CD4-positive, alpha-beta memory T cell (primary cell): ENCODE measurements around the gene ZBTB37. TPM values are rescaled to one million over a fixed set of nuclear protein-coding genes. Genes with fewer than 3 reads are reported as not detected.

Experiments used
- CTCF ChIA-PET: fragments of 350-600 bp; sonication (Branson Sonifier 250); formaldehyde crosslinking; loops from one replicate; lab custom pipeline; 2021; ENCODE audit warnings: inconsistent platforms; ENCODE audit not compliant: partially characterized antibody; lab: Charles Lee
- POLR2A ChIA-PET: fragments of 350-600 bp; sonication (Branson Sonifier 250); formaldehyde crosslinking; loops from one replicate; lab custom pipeline; 2021; ENCODE audit not compliant: partially characterized antibody; lab: Charles Lee
- DNase-seq, 5 donors: peaks; one replicate each; pipeline versions ENCODE4 v3.0.0 to v3.0.0-alpha.2; 2020 to 2022; ENCODE audit warnings: mixed read lengths in 1 of 5
- H3K27ac ChIP-seq: one replicate; pipeline ENCODE4 v1.7.0; 2013; ENCODE audit warnings: low read depth, low read length
- H3K27me3 ChIP-seq: 2 replicates; pipeline ENCODE4 v1.7.0; 2013; ENCODE audit warnings: mild to moderate bottlenecking, low read length, moderate library complexity; ENCODE audit not compliant: insufficient read depth
- H3K36me3 ChIP-seq: 2 replicates; pipeline ENCODE4 v1.7.0; 2013; ENCODE audit warnings: mild to moderate bottlenecking, low read length, moderate library complexity; ENCODE audit not compliant: insufficient read depth
- H3K4me1 ChIP-seq: 2 replicates; pipeline ENCODE4 v1.7.0; 2013; ENCODE audit warnings: mild to moderate bottlenecking, low read length, moderate library complexity; ENCODE audit not compliant: insufficient read depth
- H3K4me3 ChIP-seq, 2 donors: one replicate each; pipeline ENCODE4 v1.7.0; 2013; ENCODE audit warnings: low read length in 2 of 2, mild to moderate bottlenecking in 1 of 2
- H3K9me3 ChIP-seq, 2 donors: one replicate each; pipeline ENCODE4 v1.7.0; 2013; ENCODE audit warnings: low read length in 2 of 2, control low read depth in 1 of 2; ENCODE audit not compliant: control insufficient read depth in 1 of 2
- H3K27ac Mint-ChIP-seq, 7 donors: one replicate each; pipeline ENCODE4 v1.8.0; 2020 to 2021; ENCODE audit warnings: mixed read lengths in 7 of 7, mild to moderate bottlenecking in 6 of 7, inconsistent platforms in 3 of 7, moderate library complexity in 3 of 7
- H3K27me3 Mint-ChIP-seq, 2 donors: one replicate each; pipeline ENCODE4 v1.8.0; 2020 to 2021; ENCODE audit warnings: mixed read lengths in 2 of 2
- H3K36me3 Mint-ChIP-seq, 2 donors: one replicate each; pipeline ENCODE4 v1.8.0; 2020 to 2021; ENCODE audit warnings: mixed read lengths in 2 of 2, inconsistent platforms in 1 of 2, mild to moderate bottlenecking in 1 of 2
- H3K4me1 Mint-ChIP-seq, 4 donors: one replicate each; pipeline ENCODE4 v1.8.0; 2020 to 2021; ENCODE audit warnings: mixed read lengths in 4 of 4, mild to moderate bottlenecking in 1 of 4
- H3K4me3 Mint-ChIP-seq, 8 donors: one replicate each; pipeline ENCODE4 v1.8.0; 2020 to 2021; ENCODE audit warnings: mixed read lengths in 8 of 8, mild to moderate bottlenecking in 7 of 8, moderate library complexity in 6 of 8, inconsistent platforms in 3 of 8
- H3K9me3 Mint-ChIP-seq, 8 donors: one replicate each; pipeline ENCODE4 v1.8.0; 2020 to 2021; ENCODE audit warnings: mixed read lengths in 8 of 8, mild to moderate bottlenecking in 5 of 8, inconsistent platforms in 3 of 8, moderate library complexity in 1 of 8
- intact Hi-C: fragments of 100-400 bp; cut with micrococcal nuclease; formaldehyde crosslinking; loops from one replicate; pipeline ENCODE4 v1.15.1; 2023
- polyA plus RNA-seq, 2 donors: library from polyadenylated mRNA; unstranded; fragments of 300-500 nt; fragmentation: Illumina TruSeq; gene quantifications; one replicate each; pipeline ENCODE4 v1.2.3, GENCODE V29; 2021
- total RNA-seq, 2 experiments: library from RNA; stranded (reverse); gene quantifications; one replicate each; pipeline ENCODE4 v1.2.3, GENCODE V29; 2021

ZBTB37 gene
- total and polyA plus RNA-seq, 4 experiments from 2014 or later = 0.95 to 26.5 (median 13.2) TPM

DNA sequence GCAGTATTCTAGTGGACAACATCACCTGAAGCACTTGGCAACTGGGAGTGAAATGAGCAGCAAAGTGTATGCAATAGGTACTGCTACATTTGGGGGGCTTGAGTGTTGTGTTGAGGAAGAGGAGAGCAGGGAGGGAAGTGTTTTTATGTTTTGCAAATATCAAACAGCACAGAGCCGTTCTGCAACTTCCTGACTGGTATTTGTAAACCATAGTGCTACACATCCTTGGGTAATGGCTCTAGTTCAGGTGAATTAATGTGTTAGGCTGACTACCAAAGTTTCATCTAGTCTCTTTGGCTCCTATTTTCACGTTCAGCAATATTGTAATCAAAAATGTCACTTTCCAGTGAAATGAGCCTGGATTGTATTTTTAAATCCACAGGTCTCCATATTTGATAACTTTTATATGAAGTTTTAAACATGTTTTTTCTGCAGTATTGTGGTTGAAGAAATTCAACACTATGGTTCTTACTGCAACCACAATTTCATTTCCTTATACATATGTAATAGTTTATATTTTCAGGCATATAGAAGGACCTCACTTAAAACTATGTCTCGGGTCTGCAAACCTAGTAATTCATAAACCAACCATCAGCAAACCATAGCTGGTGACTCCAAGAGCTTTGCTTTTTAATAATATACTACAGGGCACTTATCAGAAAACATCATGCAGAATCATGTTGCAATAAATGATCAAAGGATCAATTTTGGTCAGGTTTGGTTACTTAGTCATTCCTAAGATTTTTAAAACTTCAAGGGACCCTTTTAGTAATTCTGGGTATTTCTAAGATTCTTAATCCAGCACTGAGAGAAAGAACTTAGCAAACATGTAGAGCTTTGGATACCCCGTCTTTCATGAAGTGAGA is 18.8 kb downstream of the ZBTB37 start:
- CTCF ChIA-PET = no interaction called here
- no peak for DNase-seq
- H3K27me3 ChIP-seq = no peaks in the 10 kb centered on the region
- H3K36me3 ChIP-seq = peaks cover 16% of the 10 kb centered on the region
- Mint-ChIP-seq H3K36me3 (peaks cover 52 to 58% of the 10 kb centered on the region in 2 donors), H3K27me3 (no peaks in the 10 kb centered on the region), H3K4me1 (peaks cover 7 to 20% (median 14%) of the 10 kb centered on the region in 4 donors), H3K27ac (no peak overlapping the region), H3K9me3 (no peaks in the 10 kb centered on the region), H3K4me3 (peak overlapping the region in 1 of 8 donors; percentile 36)
- intact Hi-C loops = no loop called here
- no peak overlapping the region for H3K27ac ChIP-seq
- no peak overlapping the region for H3K4me3 ChIP-seq
- H3K4me1 ChIP-seq = no peaks in the 10 kb centered on the region
- POLR2A ChIA-PET = interaction anchor here (0.6 to 0.9 kb wide), 2 partner anchors 18 to 128 kb away, joined by 3 to 4 read pairs; partner anchors contain the start of gene ZBTB37
- no peaks in the 10 kb centered on the region for H3K9me3 ChIP-seq

DNA sequence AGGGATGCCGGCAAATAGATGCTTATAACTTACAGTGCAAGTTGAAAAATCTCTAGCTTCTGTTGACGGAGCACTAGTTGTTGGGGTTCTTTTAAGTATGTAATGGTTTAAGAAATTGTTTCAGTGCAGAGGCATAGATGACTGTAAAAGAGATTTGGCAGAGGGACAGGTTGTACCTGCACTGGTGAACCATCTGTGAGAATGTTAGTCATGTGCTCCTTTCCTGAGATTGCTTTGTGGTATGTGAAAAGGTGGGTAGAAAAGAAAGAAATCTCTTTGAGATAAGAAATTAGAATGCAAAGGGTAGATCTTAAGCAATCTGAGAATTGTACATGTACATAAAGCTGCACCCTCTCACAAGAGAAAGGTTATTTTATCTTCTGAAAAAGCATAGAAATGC is 19.4 kb downstream of the ZBTB37 start:
- no peak overlapping the region for H3K27ac Mint-ChIP-seq
- H3K9me3 ChIP-seq = no peaks in the 10 kb centered on the region

DNA sequence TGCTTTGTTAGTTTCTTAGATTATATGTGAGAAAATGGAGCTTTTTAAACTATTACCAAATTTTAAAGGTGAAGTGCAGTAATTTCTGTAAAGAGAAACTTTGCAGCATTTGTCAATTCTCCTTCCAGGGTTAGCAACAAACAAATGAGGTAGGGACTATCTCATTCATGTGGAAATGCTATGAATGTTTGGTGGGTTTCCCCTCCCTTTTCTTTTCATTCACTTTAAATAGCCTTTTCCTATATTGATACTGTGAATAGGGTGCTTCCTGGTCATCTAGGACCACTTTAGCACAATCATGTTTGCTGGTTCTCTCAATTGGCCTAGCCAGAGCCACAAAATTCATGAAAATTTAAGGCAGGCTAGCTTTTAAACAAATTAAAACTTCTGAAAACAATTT is 20.6 kb downstream of the ZBTB37 start:
- Histone ChIP-seq H3K4me3 (no peak overlapping the region), H3K36me3 (peaks cover 16% of the 10 kb centered on the region), H3K27me3 (no peaks in the 10 kb centered on the region), H3K9me3 (no peaks in the 10 kb centered on the region), H3K4me1 (no peaks in the 10 kb centered on the region), H3K27ac (no peak overlapping the region)
- Mint-ChIP-seq H3K4me1 (peaks cover 7 to 20% (median 14%) of the 10 kb centered on the region in 4 donors), H3K36me3 (peaks cover 63 to 67% of the 10 kb centered on the region in 2 donors), H3K9me3 (no peaks in the 10 kb centered on the region), H3K27ac (no peak overlapping the region), H3K4me3 (no peak overlapping the region), H3K27me3 (no peaks in the 10 kb centered on the region)
- POLR2A ChIA-PET = no interaction called here
- no peak for DNase-seq
- CTCF ChIA-PET = no interaction called here
- intact Hi-C loops = no loop called here

More for the DNA sequence above, 19.4 kb downstream of the ZBTB37 start:
- CTCF ChIA-PET = no interaction called here
- Mint-ChIP-seq H3K36me3 (peaks cover 57 to 64% of the 10 kb centered on the region in 2 donors), H3K27me3 (no peaks in the 10 kb centered on the region), H3K4me1 (peaks cover 7 to 20% (median 14%) of the 10 kb centered on the region in 4 donors), H3K4me3 (no peak overlapping the region), H3K9me3 (no peaks in the 10 kb centered on the region)
- Histone ChIP-seq H3K27me3 (no peaks in the 10 kb centered on the region), H3K4me1 (no peaks in the 10 kb centered on the region), H3K27ac (no peak overlapping the region), H3K4me3 (no peak overlapping the region), H3K36me3 (peaks cover 16% of the 10 kb centered on the region)
- POLR2A ChIA-PET = interaction anchor here (0.6 to 0.9 kb wide), 2 partner anchors 19 to 128 kb away, joined by 3 to 4 read pairs; partner anchors contain the start of gene ZBTB37
- intact Hi-C loops = no loop called here
- DNase-seq = no peak

DNA sequence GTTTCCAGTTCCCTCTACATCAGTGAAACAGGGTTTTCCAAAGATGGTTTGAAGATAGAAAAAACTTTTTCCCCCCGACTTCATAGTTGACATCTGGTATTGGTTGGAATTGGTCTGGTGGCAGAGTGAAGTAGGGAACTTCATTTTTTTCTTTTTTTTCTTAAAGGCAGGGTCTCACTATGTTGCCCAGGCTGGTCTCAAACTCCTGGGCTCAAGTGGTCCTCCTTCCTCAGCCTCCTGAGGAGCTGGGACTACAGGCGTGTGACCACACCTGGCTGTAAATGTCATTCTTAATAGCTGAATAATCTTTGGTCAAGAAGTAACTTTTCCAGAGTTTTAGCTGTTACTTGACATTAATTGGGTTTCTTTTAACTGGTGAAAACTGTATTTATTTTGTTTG is 21.7 kb downstream of the ZBTB37 start:
- DNase-seq = no peak
- CTCF ChIA-PET = interaction anchor here (1.0 kb wide), 1 partner anchor 22 kb away, joined by 4 read pairs; the partner anchor contains the start of genes GAS5 and ZBTB37
- H3K27ac ChIP-seq = no peak overlapping the region
- no peaks in the 10 kb centered on the region for H3K4me1 ChIP-seq
- H3K36me3 ChIP-seq = peaks cover 16% of the 10 kb centered on the region
- peaks cover 65 to 76% of the 10 kb centered on the region in 2 donors for H3K36me3 Mint-ChIP-seq
- no peaks in the 10 kb centered on the region for H3K27me3 Mint-ChIP-seq
- intact Hi-C loops = no loop called here
- peaks cover 9 to 20% (median 15%) of the 10 kb centered on the region in 4 donors for H3K4me1 Mint-ChIP-seq
- POLR2A ChIA-PET = interaction anchor here (1.3 kb wide), 1 partner anchor 20 kb away, joined by 3 read pairs; no protein-coding TSS in a partner anchor
- H3K27ac Mint-ChIP-seq = peak overlapping the region in 1 of 7 donors; percentile 14
- no peaks in the 10 kb centered on the region for H3K9me3 Mint-ChIP-seq
- H3K4me3 Mint-ChIP-seq = no peak overlapping the region
- H3K4me3 ChIP-seq = no peak overlapping the region
- H3K27me3 ChIP-seq = no peaks in the 10 kb centered on the region
- H3K9me3 ChIP-seq = no peaks in the 10 kb centered on the region

DNA sequence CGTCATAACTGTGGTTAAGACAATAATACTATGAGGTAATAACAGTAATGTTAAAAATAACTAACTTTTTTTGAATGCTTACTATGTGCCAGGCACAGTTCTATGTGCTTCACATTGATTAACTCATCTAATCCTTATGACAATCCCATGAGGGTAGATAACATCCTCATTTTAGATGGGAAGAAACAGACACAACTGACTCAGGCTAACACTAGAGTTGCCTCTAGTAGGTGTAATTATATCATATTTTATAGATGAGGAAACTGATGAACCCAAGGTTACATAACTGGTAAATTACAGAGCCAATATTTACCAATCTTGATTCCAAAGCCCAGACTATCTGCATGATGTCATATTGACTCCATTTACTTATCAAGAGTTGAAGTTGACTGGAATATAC is 25.4 kb downstream of the ZBTB37 start:
- POLR2A ChIA-PET = no interaction called here
- CTCF ChIA-PET = no interaction called here
- Histone ChIP-seq H3K27ac (no peak overlapping the region), H3K36me3 (no peaks in the 10 kb centered on the region), H3K4me1 (no peaks in the 10 kb centered on the region), H3K4me3 (no peak overlapping the region), H3K9me3 (no peaks in the 10 kb centered on the region), H3K27me3 (no peaks in the 10 kb centered on the region)
- no peak for DNase-seq
- no peaks in the 10 kb centered on the region for H3K9me3 Mint-ChIP-seq
- peaks cover 41 to 49% of the 10 kb centered on the region in 2 donors for H3K36me3 Mint-ChIP-seq
- intact Hi-C loops = no loop called here
- H3K4me3 Mint-ChIP-seq = no peak overlapping the region
- no peaks in the 10 kb centered on the region for H3K27me3 Mint-ChIP-seq
- peaks cover 1 to 6% (median 4%) of the 10 kb centered on the region in 4 donors for H3K4me1 Mint-ChIP-seq
- H3K27ac Mint-ChIP-seq = no peak overlapping the region

DNA sequence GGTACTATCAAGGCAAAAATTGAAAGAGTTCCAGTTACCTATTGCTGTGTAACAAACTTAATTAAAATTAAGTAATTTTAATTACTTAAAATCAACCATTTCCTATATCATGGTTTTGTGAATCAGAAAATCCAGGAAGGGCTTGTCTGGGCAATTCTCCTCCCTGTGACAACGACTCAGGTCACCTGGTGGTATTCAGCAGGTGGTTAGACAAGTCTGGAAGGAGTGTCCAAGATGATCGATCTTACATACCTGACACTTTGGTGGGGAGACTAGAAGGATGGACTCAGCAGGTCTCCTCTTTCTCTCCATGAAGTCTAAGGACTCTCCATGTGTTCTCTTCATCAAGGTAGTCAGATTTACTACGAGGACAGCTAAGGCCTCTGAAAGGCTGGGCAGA is 26.0 kb downstream of the ZBTB37 start:
- CTCF ChIA-PET = no interaction called here
- H3K27me3 ChIP-seq = no peaks in the 10 kb centered on the region
- intact Hi-C loops = no loop called here
- DNase-seq = no peak
- Mint-ChIP-seq H3K27me3 (no peaks in the 10 kb centered on the region), H3K4me3 (no peak overlapping the region), H3K4me1 (peaks cover 5 to 10% (median 7%) of the 10 kb centered on the region in 4 donors), H3K36me3 (peaks cover 40 to 48% of the 10 kb centered on the region in 2 donors), H3K27ac (no peak overlapping the region), H3K9me3 (no peaks in the 10 kb centered on the region)
- H3K4me3 ChIP-seq = no peak overlapping the region
- no peak overlapping the region for H3K27ac ChIP-seq
- no peaks in the 10 kb centered on the region for H3K4me1 ChIP-seq
- H3K36me3 ChIP-seq = no peaks in the 10 kb centered on the region
- POLR2A ChIA-PET = interaction anchor here (0.6 kb wide), 1 partner anchor 82 kb away, joined by 4 read pairs; no protein-coding TSS in a partner anchor
- H3K9me3 ChIP-seq = no peaks in the 10 kb centered on the region

DNA sequence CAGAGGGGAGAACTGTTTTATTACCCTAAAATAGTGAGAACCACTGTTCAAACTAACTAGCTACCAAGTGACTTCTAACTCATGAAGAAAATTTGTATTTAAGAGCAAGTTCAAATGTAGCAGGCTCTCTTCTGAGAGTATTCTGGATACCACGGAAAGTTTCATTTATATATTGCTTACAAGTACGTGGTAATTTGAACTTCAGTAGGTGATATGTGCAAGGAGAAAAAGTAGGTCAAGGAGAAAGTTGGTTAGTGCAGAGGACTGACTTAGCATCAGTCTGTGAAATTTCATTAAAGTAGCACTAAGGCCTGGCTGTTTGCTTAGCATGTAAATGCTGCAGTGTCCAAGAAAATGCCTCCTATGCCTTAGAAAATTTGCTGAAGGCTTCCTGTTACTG is 32.2 kb downstream of the ZBTB37 start:
- Mint-ChIP-seq H3K9me3 (no peaks in the 10 kb centered on the region), H3K27ac (no peak overlapping the region), H3K4me3 (no peak overlapping the region), H3K36me3 (peaks cover 8 to 19% of the 10 kb centered on the region in 2 donors), H3K4me1 (peaks cover 6 to 25% (median 15%) of the 10 kb centered on the region in 4 donors), H3K27me3 (no peaks in the 10 kb centered on the region)
- intact Hi-C loops = no loop called here
- ChIA-PET POLR2A (no interaction called here), CTCF (no interaction called here)
- no peaks in the 10 kb centered on the region for H3K9me3 ChIP-seq
- H3K4me1 ChIP-seq = no peaks in the 10 kb centered on the region
- no peaks in the 10 kb centered on the region for H3K36me3 ChIP-seq
- H3K27ac ChIP-seq = no peak overlapping the region
- no peak for DNase-seq
- H3K4me3 ChIP-seq = no peak overlapping the region
- H3K27me3 ChIP-seq = no peaks in the 10 kb centered on the region
